H1 (cell line): ENCODE results near the gene GSE1. TPM values are rescaled to one million over a fixed set of nuclear protein-coding genes. Genes with fewer than 3 reads are reported as not detected.

Experiments
- ASH2L ChIP-seq: fragments of 200-600, 300-600 bp; sonication (generic); IDR thresholded peaks from one replicate; pipeline ENCODE4 v1.7.1; 2017; ENCODE audit warnings: low read length
- E2F6 ChIP-seq: IDR thresholded peaks from 2 replicates; pipeline ENCODE4 v1.6.1; 2012; ENCODE audit warnings: inconsistent platforms
- EP300 ChIP-seq, 2 experiments: IDR thresholded peaks; 1 replicate in 1 of 2; 2 replicates in 1 of 2; pipeline ENCODE4 v1.6.1; 2011 to 2012; ENCODE audit warnings: low read depth in 2 of 2, low read length in 2 of 2, mild to moderate bottlenecking in 2 of 2, borderline replicate concordance in 1 of 2, inconsistent platforms in 1 of 2, moderate library complexity in 1 of 2
- SIN3A ChIP-seq, 2 experiments: IDR thresholded peaks in 1 of 2; conservative IDR thresholded peaks in 1 of 2; 2 replicates each; pipeline ENCODE4 v1.6.1; 2011 to 2012; ENCODE audit warnings: low read length in 2 of 2, improper control_type of control experiment in 1 of 2, low read depth in 1 of 2, mild to moderate bottlenecking in 1 of 2
- TEAD4 ChIP-seq: IDR thresholded peaks from 2 replicates; pipeline ENCODE4 v1.6.1; 2012; ENCODE audit warnings: low read depth, low read length, inconsistent platforms, mixed read lengths
- polyA plus RNA-seq, 7 experiments: library from polyadenylated mRNA; depleted of rRNA in 3 of 7; stranded (reverse) in 5 of 7; unstranded in 2 of 7; fragments of >200 nt in 5 of 7; fragments of 200-250 nt in 2 of 7; gene quantifications; 1 replicate in 5 of 7; 2 replicates in 1 of 7; 4 replicates in 1 of 7; pipeline versions ENCODE4 v1.2.1 to v1.2.3, GENCODE V29; 2011 to 2013; ENCODE audit warnings: missing spikeins in 2 of 7, mixed read lengths in 2 of 7
- total RNA-seq: library from RNA; stranded (reverse); fragmentation: NEBNext Ultra II Directional; extraction: Animal tissue kit (Norgen Biotek cat#: 25700); gene quantifications from 2 replicates; pipeline ENCODE4 v1.2.1, GENCODE V29; 2021

GSE1 gene
- total and polyA plus RNA-seq, 2 of the 8 experiments (the other 6 are each of a cell fraction or from before 2014, with no cell fraction given): 26.0 to 65.6 TPM

GRCh38 chr16:85579191-85579590, 33.9 kb upstream of the GSE1 start (continued):
- TF ChIP-seq E2F6 (no peak), ASH2L (no peak), TEAD4 (peak; percentile 75), SIN3A (conservative IDR thresholded peaks at IDR 0.05 in 1 of 2, IDR thresholded peaks at IDR 0.05 in 1 of 2; ENCODE audit: low read depth in 1 of 2, low read length in 2 of 2) (0 out of 4 replicates have a peak, but pooled peaks of 1 of the 2 experiments have one; percentile 40), EP300 (IDR thresholded peaks at IDR 0.05; ENCODE audit: borderline replicate concordance in 1 of 2, low read depth in 2 of 2, low read length in 2 of 2) (peak in 1 of 2 experiments; percentile 90; a peak in 1 of 3 replicates)
- TF ChIP-seq, all 59 proteins: peak for 7
